Rectal smooth muscle tissue (tissue), 1 donor: ENCODE results near the gene CDKAL1.

Source experiments
- H3K27ac ChIP-seq: one replicate; pipeline ENCODE4 v1.7.0; 2013; ENCODE audit warnings: low read depth, low read length, inconsistent platforms
- H3K27me3 ChIP-seq: one replicate; pipeline ENCODE4 v1.7.0; 2013; ENCODE audit warnings: low read length; ENCODE audit not compliant: control insufficient read depth, insufficient read depth
- H3K36me3 ChIP-seq: one replicate; pipeline ENCODE4 v1.7.0; 2013; ENCODE audit warnings: low read length; ENCODE audit not compliant: control insufficient read depth, insufficient read depth
- H3K4me1 ChIP-seq: one replicate; pipeline ENCODE4 v1.7.0; 2013; ENCODE audit warnings: low read length; ENCODE audit not compliant: control insufficient read depth, insufficient read depth
- H3K4me3 ChIP-seq: one replicate; pipeline ENCODE4 v1.7.0; 2013; ENCODE audit warnings: low read length
- H3K9ac ChIP-seq: one replicate; pipeline ENCODE4 v1.7.0; 2013; ENCODE audit warnings: low read length

The CDKAL1 gene

DNA sequence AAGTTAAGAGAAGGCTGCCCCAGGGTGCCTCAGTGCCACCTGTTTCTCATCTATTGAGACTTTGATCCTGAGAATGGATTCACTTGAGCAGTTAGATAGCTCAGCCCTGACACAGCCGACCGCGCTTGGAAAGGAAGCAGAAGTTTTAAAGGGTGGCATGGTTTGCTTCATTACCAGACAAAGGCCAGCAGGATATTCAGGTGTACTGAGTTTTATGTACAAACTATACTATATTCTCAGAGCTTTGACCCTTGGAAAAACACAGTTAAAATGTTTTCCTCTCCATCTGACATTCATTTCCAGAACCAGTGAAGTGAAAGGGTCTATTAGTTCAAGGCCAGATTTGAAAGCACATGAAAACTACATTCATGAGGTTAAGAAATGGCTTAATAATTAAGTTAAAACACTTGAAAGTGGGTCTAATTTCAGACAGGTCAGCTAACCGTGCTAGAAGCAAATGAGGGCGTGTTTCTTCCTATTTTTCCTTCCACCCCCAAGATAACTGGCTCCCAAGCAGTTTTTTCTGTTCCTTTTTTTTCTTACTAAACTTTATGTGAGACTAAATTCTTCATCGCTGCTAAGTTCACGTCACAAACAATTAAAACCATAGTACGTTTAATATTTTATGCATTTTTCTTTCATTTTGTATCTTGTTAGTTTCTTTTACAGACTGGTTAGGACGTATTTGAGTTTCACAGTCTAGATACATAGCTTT lies 674.0 kb downstream of the CDKAL1 start:
- H3K27ac ChIP-seq: no peak overlapping the region
- H3K9ac ChIP-seq: no peak overlapping the region
- no peaks in the 10 kb centered on the region for H3K4me1 ChIP-seq
- H3K36me3 ChIP-seq: no peaks in the 10 kb centered on the region
- H3K27me3 ChIP-seq: no peaks in the 10 kb centered on the region
- no peak overlapping the region for H3K4me3 ChIP-seq

DNA sequence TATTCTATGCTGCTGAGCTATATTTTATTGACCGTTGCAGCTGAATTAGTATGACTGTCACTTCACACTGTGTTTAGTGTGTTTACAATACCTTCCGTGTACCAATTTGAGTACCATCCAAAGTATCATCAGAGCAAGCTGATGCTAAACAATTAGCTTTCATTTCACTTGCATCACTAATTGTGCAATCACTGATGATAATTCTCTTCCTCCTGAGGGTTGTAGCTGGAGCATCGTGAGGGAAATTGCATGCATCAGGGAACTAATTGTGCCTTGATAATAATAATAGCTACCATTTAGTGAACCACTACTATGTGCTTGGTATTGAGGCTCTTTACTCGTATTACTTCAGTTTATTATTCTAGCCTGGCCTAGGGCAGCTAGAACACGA lies 674.5 kb downstream of the CDKAL1 start:
- Histone ChIP-seq H3K9ac (no peak overlapping the region), H3K27ac (no peak overlapping the region), H3K4me3 (no peak overlapping the region), H3K27me3 (no peaks in the 10 kb centered on the region), H3K36me3 (no peaks in the 10 kb centered on the region), H3K4me1 (no peaks in the 10 kb centered on the region)

GRCh38 chr6:21213492-21213891 lies 679.2 kb downstream of the CDKAL1 start:
- H3K36me3 ChIP-seq: no peaks in the 10 kb centered on the region
- no peak overlapping the region for H3K4me3 ChIP-seq
- H3K27ac ChIP-seq: no peak overlapping the region
- no peaks in the 10 kb centered on the region for H3K27me3 ChIP-seq
- no peaks in the 10 kb centered on the region for H3K4me1 ChIP-seq
- H3K9ac ChIP-seq: no peak overlapping the region

GRCh38 chr6:21214738-21215448 lies 680.6 kb downstream of the CDKAL1 start:
- H3K36me3 ChIP-seq: no peaks in the 10 kb centered on the region
- no peaks in the 10 kb centered on the region for H3K27me3 ChIP-seq
- no peak overlapping the region for H3K9ac ChIP-seq
- H3K4me3 ChIP-seq: no peak overlapping the region
- H3K4me1 ChIP-seq: no peaks in the 10 kb centered on the region
- H3K27ac ChIP-seq: no peak overlapping the region

GRCh38 chr6:21219241-21219640 lies 685.0 kb downstream of the CDKAL1 start:
- H3K4me1 ChIP-seq: no peaks in the 10 kb centered on the region
- no peak overlapping the region for H3K9ac ChIP-seq
- no peaks in the 10 kb centered on the region for H3K36me3 ChIP-seq
- no peaks in the 10 kb centered on the region for H3K27me3 ChIP-seq
- H3K4me3 ChIP-seq: no peak overlapping the region
- H3K27ac ChIP-seq: no peak overlapping the region

GRCh38 chr6:21219856-21220255 lies 685.6 kb downstream of the CDKAL1 start:
- Histone ChIP-seq H3K4me3 (no peak overlapping the region), H3K36me3 (no peaks in the 10 kb centered on the region), H3K9ac (no peak overlapping the region), H3K4me1 (no peaks in the 10 kb centered on the region), H3K27ac (no peak overlapping the region), H3K27me3 (no peaks in the 10 kb centered on the region)

DNA sequence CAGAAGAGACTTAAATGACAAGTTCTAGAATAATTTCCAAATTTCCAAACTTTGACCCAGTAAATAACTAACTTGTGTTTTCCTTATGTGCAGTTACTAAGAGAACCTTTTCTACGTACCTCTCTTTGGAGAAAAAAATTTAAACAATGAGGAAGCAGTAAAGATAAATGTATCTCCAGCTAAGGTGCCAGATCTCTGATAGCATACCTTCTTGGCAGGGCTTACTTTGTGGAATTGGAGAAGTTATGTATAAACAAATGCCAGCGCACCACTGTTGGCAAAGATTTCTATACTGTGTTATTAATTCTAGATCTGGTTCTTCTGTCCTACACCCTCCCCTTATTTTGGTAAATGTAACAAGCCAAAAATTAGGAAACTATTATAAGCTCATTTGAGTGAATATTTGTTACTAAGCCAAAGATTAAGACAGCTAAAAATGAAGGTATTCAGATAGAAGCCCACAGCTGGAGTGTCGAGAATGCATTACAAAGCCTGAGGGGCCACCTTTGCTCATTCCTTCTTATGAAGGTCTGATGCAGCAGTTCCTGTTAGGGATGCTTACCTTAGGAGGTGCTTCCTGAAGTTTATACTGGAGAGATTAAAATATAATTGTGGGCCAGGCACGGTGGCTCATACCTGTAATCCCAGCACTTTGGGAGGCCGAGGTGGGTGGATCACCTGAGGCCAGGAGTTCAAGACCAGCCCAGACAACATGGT lies 686.2 kb downstream of the CDKAL1 start:
- H3K27ac ChIP-seq: no peak overlapping the region
- H3K27me3 ChIP-seq: no peaks in the 10 kb centered on the region
- H3K4me1 ChIP-seq: no peaks in the 10 kb centered on the region
- H3K36me3 ChIP-seq: no peaks in the 10 kb centered on the region
- H3K4me3 ChIP-seq: no peak overlapping the region
- H3K9ac ChIP-seq: no peak overlapping the region

- H3K9ac ChIP-seq: no peak overlapping the region
- no peaks in the 10 kb centered on the region for H3K4me1 ChIP-seq
- no peaks in the 10 kb centered on the region for H3K36me3 ChIP-seq
- H3K27me3 ChIP-seq: no peaks in the 10 kb centered on the region
- no peak overlapping the region for H3K27ac ChIP-seq
- H3K4me3 ChIP-seq: no peak overlapping the region
Observed at GRCh38 chr6:21222656-21223055, 688.4 kb downstream of the CDKAL1 start.

GRCh38 chr6:21225912-21226311 lies 691.7 kb downstream of the CDKAL1 start:
- Histone ChIP-seq H3K9ac (no peak overlapping the region), H3K27me3 (no peaks in the 10 kb centered on the region), H3K36me3 (no peaks in the 10 kb centered on the region), H3K4me1 (no peaks in the 10 kb centered on the region), H3K4me3 (no peak overlapping the region), H3K27ac (no peak overlapping the region)

GRCh38 chr6:21227486-21227885 lies 693.2 kb downstream of the CDKAL1 start:
- H3K27ac ChIP-seq: no peak overlapping the region
- no peaks in the 10 kb centered on the region for H3K4me1 ChIP-seq
- H3K4me3 ChIP-seq: no peak overlapping the region
- no peak overlapping the region for H3K9ac ChIP-seq
- no peaks in the 10 kb centered on the region for H3K36me3 ChIP-seq
- H3K27me3 ChIP-seq: no peaks in the 10 kb centered on the region

DNA sequence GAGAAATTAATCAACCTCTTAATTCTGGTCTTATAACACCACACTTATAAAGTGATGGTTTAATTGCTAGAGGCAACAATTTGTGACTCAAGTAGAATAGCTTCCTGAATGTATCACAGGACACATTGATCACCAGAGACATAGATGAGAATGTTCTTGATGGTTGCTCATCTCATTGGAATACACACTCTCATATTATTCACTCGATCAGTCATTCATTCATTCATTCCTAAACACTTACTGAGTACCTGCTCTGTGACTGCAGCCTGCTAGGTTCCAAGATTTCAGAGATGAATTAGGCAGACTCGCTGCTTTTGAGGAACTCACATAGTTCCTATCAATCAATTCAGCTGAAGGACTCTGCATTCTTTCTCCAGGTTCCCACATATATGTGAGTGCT lies 694.2 kb downstream of the CDKAL1 start:
- Histone ChIP-seq H3K4me3 (no peak overlapping the region), H3K27me3 (no peaks in the 10 kb centered on the region), H3K4me1 (no peaks in the 10 kb centered on the region), H3K36me3 (peaks cover 3% of the 10 kb centered on the region), H3K9ac (no peak overlapping the region), H3K27ac (no peak overlapping the region)

DNA sequence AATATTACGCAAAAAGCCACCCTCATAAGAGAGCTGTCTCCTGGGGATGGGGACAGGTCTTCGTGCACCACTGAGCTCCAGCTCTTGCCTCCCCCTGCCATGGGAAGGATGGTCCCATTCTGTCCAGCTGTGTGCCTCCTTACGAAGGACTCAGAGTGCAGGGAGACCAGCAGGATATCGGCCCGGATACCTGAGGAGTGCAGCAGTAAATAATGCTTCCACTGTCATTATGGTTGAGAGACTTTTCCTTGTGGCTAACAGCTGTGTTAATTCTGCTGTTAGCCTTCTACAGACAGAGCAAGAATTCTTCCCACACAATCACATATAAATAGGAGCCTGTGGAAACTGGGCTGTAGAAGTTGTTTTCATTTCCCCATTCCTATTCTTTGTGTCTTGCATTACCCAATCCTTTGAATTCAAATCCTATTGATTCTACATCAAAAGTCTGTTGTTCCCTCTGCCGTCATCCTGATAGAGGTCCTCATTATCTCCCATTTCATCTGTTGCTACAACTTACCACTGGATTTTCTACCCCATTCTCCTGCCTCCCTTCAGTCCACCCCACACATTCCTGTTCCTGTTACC lies 694.7 kb downstream of the CDKAL1 start:
- H3K9ac ChIP-seq: no peak overlapping the region
- H3K36me3 ChIP-seq: peaks cover 5% of the 10 kb centered on the region
- no peaks in the 10 kb centered on the region for H3K4me1 ChIP-seq
- no peak overlapping the region for H3K27ac ChIP-seq
- no peaks in the 10 kb centered on the region for H3K27me3 ChIP-seq
- no peak overlapping the region for H3K4me3 ChIP-seq
